OCI-LY3 (cell line): ENCODE results near the gene TFF3.

ENCODE experiments used
- H2AFZ ChIP-seq: fragments of 200-600, 300-600 bp; shearing (Covaris generic); 2 replicates; pipeline ENCODE4 v1.6.0; 2014; ENCODE audit warnings: antibody characterized with exemption, low read depth, low read length
- H3K27ac ChIP-seq: fragments of 200-600, 300-600 bp; sonication (generic); 2 replicates; pipeline ENCODE4 v1.5.1; 2014; ENCODE audit warnings: mild to moderate bottlenecking, low read length, moderate library complexity, mixed read lengths
- H3K27me3 ChIP-seq: fragments of 200-600, 300-600 bp; sonication (generic); 2 replicates; pipeline ENCODE4 v1.6.1; 2014; ENCODE audit warnings: low read depth, low read length, mixed read lengths
- H3K36me3 ChIP-seq: fragments of 200-600, 300-600 bp; sonication (generic); replicated peaks from 2 replicates; pipeline ENCODE3; 2014; ENCODE audit warnings: low read depth, low read length, mixed read lengths
- H3K4me1 ChIP-seq: fragments of 300-600, 200-600 bp; sonication (generic); 2 replicates; pipeline ENCODE4 v1.6.1; 2014; ENCODE audit warnings: low read length, mixed read lengths
- H3K4me2 ChIP-seq: fragments of 200-600, 300-600 bp; sonication (generic); 2 replicates; pipeline ENCODE4 v1.6.1; 2014; ENCODE audit warnings: low read length, mixed read lengths
- H3K4me3 ChIP-seq: fragments of 300-600, 200-600 bp; sonication (generic); 2 replicates; pipeline ENCODE4 v1.5.1; 2014; ENCODE audit warnings: antibody characterized with exemption, mild to moderate bottlenecking, low read length, moderate library complexity
- H3K79me2 ChIP-seq: fragments of 300-600, 200-600 bp; shearing (Covaris generic); 2 replicates; pipeline ENCODE4 v1.6.1; 2014; ENCODE audit warnings: mild to moderate bottlenecking, low read length, mixed read lengths
- H3K9ac ChIP-seq: fragments of 300-600, 200-600 bp; shearing (Covaris generic); 2 replicates; pipeline ENCODE4 v1.6.0; 2014; ENCODE audit warnings: mild to moderate bottlenecking, low read length, moderate library complexity
- H3K9me3 ChIP-seq: fragments of 200-600, 300-600 bp; shearing (Covaris generic); 2 replicates; pipeline ENCODE4 v1.6.1; 2014; ENCODE audit warnings: low read length, mixed read lengths; ENCODE audit not compliant: insufficient read depth
- H4K20me1 ChIP-seq: fragments of 200-600, 300-600 bp; sonication (generic); 2 replicates; pipeline ENCODE4 v1.6.1; 2016; ENCODE audit warnings: low read length, mixed read lengths; ENCODE audit not compliant: insufficient read depth
- EZH2phosphoT487 ChIP-seq: fragments of 200-600 bp; shearing (Covaris generic); IDR thresholded peaks from 2 replicates; pipeline ENCODE4 v1.6.1; 2018; ENCODE audit warnings: antibody characterized with exemption, mixed run types, low read depth
- TF ChIP-seq, protein P1 (sequence below): fragments of 200-600, 300-600 bp; sonication (generic); IDR thresholded peaks from 2 replicates; pipeline ENCODE4 v1.5.1; 2014; ENCODE audit warnings: antibody characterized with exemption, low read length, low read depth

The TFF3 gene, protein sequence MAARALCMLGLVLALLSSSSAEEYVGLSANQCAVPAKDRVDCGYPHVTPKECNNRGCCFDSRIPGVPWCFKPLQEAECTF

DNA sequence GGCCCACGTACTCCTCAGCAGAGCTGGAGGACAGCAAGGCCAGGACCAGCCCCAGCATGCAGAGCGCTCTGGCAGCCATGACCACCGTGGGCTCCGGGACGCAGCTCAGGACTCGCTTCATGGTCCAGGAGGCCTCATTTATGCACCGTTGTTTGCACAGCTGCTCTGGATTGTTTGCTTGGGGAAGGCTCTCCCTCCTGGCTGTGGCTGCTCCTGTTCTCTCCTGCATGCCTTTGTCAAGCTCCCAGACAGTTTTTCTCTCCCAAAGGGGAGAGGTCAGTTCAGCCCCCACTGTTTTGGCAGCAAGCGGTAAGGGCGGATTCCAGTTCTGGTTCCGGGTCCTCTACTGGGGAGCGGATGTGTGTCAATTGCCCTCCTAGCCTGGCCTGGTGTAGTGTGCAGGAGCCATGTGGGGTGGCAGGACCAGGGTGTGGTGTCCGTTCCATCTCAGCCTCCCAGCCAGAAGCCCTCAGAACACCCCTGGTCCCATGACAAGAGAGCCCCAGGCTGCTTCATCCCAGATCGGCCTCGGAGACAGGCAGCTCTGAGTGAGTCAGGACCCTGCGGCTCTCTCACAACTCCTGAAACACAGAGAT is at the start of gene TFF3:
TFF3 (minus strand) TSS at position 114 of the 596 bp plus-strand sequence; CDS start at position 79, 35 bp downstream.
- TF ChIP-seq EZH2phosphoT487 = no peak
- TF ChIP-seq, protein P1, sequence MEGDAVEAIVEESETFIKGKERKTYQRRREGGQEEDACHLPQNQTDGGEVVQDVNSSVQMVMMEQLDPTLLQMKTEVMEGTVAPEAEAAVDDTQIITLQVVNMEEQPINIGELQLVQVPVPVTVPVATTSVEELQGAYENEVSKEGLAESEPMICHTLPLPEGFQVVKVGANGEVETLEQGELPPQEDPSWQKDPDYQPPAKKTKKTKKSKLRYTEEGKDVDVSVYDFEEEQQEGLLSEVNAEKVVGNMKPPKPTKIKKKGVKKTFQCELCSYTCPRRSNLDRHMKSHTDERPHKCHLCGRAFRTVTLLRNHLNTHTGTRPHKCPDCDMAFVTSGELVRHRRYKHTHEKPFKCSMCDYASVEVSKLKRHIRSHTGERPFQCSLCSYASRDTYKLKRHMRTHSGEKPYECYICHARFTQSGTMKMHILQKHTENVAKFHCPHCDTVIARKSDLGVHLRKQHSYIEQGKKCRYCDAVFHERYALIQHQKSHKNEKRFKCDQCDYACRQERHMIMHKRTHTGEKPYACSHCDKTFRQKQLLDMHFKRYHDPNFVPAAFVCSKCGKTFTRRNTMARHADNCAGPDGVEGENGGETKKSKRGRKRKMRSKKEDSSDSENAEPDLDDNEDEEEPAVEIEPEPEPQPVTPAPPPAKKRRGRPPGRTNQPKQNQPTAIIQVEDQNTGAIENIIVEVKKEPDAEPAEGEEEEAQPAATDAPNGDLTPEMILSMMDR = no peak
- Histone ChIP-seq H3K9ac (no peak within 1 kb of the TSS), H3K79me2 (no peaks in the 10 kb centered on the region), H3K9me3 (no peaks in the 10 kb centered on the region), H3K4me3 (no peak within 1 kb of the TSS), H3K4me2 (no peak within 1 kb of the TSS), H3K36me3 (no peaks in the 10 kb centered on the region), H3K27ac (no peak within 1 kb of the TSS), H3K4me1 (no peaks in the 10 kb centered on the region), H2AFZ (no peak within 1 kb of the TSS), H4K20me1 (no peaks in the 10 kb centered on the region), H3K27me3 (peaks cover 7% of the 10 kb centered on the region; the same call in 1 of the 2 replicates)

DNA sequence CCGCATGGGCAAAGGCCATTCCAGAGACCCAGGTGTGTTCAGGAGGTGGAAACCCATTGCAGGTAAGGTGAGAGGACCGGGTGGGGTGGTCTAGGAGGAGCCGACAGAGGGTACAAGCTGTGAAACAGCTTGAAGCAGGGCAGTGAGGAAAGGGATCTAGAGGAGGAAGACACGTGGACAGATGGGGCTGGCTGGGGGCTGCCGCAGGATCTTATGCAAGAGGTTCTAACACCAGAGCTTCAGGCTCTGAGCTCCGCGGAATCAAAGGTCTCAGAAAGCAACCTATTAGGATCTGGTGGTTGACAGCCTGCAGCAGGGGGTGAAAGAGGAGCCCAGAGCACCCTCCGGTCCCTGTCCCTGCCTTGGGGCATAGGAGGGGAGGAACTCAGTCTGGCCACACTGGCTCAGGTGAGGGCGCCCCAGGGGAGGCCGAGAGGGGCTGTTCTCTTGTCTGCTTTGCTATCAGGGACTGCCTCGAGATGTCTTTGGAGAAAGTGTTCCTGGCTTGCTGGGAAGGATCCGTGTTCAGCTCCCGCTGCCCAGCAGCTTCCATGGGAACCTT is 49.2 kb upstream of the TFF3 start:
- Histone ChIP-seq H3K27ac (no peak overlapping the region), H3K4me1 (no peaks in the 10 kb centered on the region), H3K36me3 (no peaks in the 10 kb centered on the region), H3K4me3 (no peak overlapping the region), H3K4me2 (no peak overlapping the region), H3K9me3 (no peaks in the 10 kb centered on the region), H2AFZ (no peak overlapping the region), H3K9ac (no peak overlapping the region), H3K27me3 (peaks cover 11% of the 10 kb centered on the region; the same call in 1 of the 2 replicates), H4K20me1 (no peaks in the 10 kb centered on the region), H3K79me2 (no peaks in the 10 kb centered on the region)
- no peak for TF ChIP-seq EZH2phosphoT487
- TF ChIP-seq, protein P1 = no peak

DNA sequence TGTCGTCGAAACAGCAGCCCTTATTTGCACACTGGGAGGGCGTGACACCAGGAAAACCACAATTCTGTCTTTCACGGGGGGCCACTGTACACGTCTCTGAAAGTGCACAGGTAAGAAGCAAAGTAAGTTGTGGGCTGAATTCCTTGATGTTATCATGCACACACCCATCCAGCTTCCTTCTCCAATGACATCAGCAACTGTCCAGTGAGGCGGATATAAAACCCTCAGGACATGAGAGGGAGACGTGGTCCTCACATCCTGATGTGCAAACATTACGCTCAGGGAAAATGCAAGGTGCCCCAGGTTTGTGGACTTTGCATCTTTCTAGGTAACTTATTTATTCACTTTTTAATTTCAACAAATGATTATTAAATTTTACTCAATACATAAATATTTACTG is 48.1 kb upstream of the TFF3 start:
- no peaks in the 10 kb centered on the region for H4K20me1 ChIP-seq
- H3K4me1 ChIP-seq = no peaks in the 10 kb centered on the region
- no peaks in the 10 kb centered on the region for H3K79me2 ChIP-seq
- no peak for TF ChIP-seq EZH2phosphoT487
- TF ChIP-seq, protein P1 = no peak
- no peak overlapping the region for H2AFZ ChIP-seq
- H3K9me3 ChIP-seq = no peaks in the 10 kb centered on the region
- H3K9ac ChIP-seq = no peak overlapping the region
- no peak overlapping the region for H3K27ac ChIP-seq
- peaks cover 11% of the 10 kb centered on the region; the same call in 1 of the 2 replicates for H3K27me3 ChIP-seq
- no peaks in the 10 kb centered on the region for H3K36me3 ChIP-seq
- H3K4me2 ChIP-seq = no peak overlapping the region
- no peak overlapping the region for H3K4me3 ChIP-seq

DNA sequence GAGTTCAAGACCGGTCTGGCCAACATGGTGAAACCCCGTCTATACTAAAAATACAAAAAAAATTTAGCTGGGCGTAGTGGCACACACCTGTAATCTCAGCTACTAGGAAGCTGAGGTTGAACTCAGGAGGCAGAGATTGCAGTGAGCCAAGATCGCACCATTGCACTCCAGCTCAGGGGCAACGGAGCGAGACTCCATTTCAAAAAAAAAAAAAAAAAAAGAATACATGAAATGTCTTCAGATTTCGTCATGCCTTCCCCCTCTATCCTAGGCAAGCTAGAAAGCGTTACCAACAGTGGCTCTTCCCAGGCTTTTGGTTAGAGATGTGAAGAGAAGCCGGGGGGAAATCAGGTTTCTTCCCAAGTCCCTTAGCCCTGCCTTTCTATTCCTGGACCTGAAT is 47.5 kb upstream of the TFF3 start:
- no peaks in the 10 kb centered on the region for H3K4me1 ChIP-seq
- H3K9me3 ChIP-seq = no peaks in the 10 kb centered on the region
- no peak overlapping the region for H3K4me3 ChIP-seq
- H3K27me3 ChIP-seq = peaks cover 11% of the 10 kb centered on the region; the same call in 1 of the 2 replicates
- H4K20me1 ChIP-seq = no peaks in the 10 kb centered on the region
- H3K4me2 ChIP-seq = no peak overlapping the region
- no peak overlapping the region for H3K9ac ChIP-seq
- TF ChIP-seq EZH2phosphoT487 = no peak
- TF ChIP-seq, protein P1 = no peak
- H3K36me3 ChIP-seq = no peaks in the 10 kb centered on the region
- H3K79me2 ChIP-seq = no peaks in the 10 kb centered on the region
- no peak overlapping the region for H2AFZ ChIP-seq
- H3K27ac ChIP-seq = no peak overlapping the region
